HG03039 (cell line): Measurements from ENCODE around the gene FAM171A1.
"Not testable (repeated sequence)": the region's sequence is repeated elsewhere in the genome, so short reads cannot be mapped to it uniquely, and the experiment has no call there.

Experiments
- ATAC-seq: cut with Tn5 transposase; IDR thresholded peaks from one replicate; pipeline ENCODE4 v1.9.1; 2021; ENCODE audit warnings: mild to moderate bottlenecking, moderate library complexity; ENCODE audit not compliant: unreplicated experiment

FAM171A1 gene

GRCh38 chr10:15295537-15296325, 75.4 kb downstream of the FAM171A1 start:
- ATAC-seq: no peak

GRCh38 chr10:15293862-15294842, 76.9 kb downstream of the FAM171A1 start:
- ATAC-seq: no peak

DNA sequence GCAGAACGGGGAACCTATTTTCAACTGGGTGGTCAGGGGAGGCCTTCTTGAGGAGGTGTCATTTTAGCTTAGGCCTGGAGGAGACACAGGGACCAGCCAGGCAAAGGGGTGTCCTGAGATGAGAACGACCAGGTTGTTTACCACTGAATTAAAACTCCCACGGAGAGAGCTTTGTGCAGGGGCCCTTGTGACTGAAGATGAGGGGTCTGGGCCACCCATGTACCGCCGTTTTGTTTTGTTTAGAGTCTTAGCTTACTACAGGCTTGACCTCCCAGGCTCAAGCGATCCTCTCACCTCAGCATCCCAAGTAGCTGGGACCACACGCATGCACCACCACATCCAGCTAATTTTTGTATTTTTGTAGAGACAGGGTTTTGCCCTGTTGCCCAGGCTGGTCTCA, 80.4 kb downstream of the FAM171A1 start:
- no peak for ATAC-seq

GRCh38 chr10:15290150-15290549, 80.9 kb downstream of the FAM171A1 start:
- ATAC-seq: no peak

- no peak for ATAC-seq
Measured at GRCh38 chr10:15280974-15281373, 90.1 kb downstream of the FAM171A1 start.

DNA sequence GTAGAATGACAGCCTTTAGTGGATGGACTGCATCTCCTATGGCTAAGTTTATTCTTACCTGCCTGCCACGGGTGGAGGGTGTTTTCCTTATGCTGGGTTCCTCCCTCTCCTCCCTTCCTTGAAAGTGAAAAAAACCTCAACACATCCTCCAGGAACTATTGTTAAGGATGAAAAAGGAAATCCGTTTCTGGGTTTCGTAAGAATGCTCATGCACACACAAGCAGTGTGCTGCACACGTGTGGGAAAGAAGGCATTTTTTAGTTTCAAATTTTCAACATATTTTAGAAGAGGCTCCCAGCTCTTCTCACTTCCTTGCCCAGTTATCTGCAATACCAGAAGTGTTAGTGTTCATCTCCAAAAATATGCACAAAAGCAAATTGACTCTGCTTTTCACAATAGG, 90.6 kb downstream of the FAM171A1 start:
- no peak for ATAC-seq

- no peak for ATAC-seq
Measured at GRCh38 chr10:15279236-15279635, 91.9 kb downstream of the FAM171A1 start.

DNA sequence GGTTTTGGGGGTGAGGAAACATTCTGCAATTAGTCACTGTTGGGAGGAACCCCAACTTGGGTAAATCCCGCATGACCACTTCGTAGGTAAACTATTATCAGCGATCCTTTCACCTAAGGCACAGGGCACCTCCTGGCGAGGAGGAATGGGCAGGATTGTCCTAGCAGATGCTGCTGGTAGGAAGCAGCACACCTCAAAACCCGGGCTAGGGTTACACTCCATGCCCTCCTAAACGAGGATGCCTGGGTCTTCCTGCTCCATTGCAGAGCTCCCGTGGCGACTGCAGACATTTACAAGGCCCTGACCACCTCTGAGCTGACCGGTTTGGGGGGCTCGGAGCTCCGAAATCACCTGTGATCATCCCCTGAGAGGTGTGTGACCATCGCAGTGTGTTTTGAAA, 92.3 kb downstream of the FAM171A1 start:
- no peak for ATAC-seq

DNA sequence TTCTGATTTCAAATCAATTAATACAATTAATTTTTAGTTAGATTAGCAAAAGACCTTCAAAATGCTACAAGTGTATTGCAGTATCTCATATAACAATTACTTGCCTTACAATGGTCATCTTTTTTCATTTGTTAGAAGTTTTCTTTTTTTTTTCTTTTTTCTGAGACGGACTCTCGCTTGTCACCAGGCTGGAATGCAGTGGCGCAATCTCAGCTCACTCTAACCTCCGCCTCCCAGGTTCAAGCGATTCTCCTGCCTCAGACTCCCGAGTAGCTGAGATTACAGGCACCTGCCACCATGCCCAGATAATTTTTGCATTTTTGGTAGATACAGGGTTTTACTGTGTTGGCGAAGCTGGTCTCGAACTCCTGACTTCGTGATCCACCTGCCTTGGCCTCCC, 95.0 kb downstream of the FAM171A1 start:
- ATAC-seq: not testable (repeated sequence)

DNA sequence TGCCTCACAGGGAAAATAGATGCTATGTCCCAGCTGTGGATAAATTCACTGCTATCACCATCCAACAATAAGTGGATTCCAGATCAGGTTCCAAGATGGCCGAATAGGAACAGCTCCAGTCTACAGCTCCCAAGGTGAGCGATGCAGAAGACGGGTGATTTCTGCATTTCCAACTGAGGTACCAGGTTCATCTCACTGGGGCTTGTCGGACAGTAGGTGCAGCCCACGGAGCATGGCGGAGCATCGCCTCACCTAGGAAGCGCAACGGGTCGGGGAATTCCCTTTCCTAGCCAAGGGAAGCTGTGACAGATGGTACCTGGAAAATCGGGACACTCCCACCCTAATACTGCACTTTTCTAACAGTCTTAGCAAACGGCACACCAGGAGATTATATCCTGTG, 101.3 kb downstream of the FAM171A1 start:
- ATAC-seq: not testable (repeated sequence)

GRCh38 chr10:15267496-15267895, 103.6 kb downstream of the FAM171A1 start:
- no peak for ATAC-seq

- ATAC-seq: no peak
Measured at GRCh38 chr10:15266117-15266516, 105.0 kb downstream of the FAM171A1 start.

GRCh38 chr10:15265558-15265957, 105.5 kb downstream of the FAM171A1 start:
- ATAC-seq: no peak

- ATAC-seq: no peak
Measured at GRCh38 chr10:15265056-15265455, 106.0 kb downstream of the FAM171A1 start.

- no peak for ATAC-seq
Measured at GRCh38 chr10:15263657-15264323, 107.3 kb downstream of the FAM171A1 start.

DNA sequence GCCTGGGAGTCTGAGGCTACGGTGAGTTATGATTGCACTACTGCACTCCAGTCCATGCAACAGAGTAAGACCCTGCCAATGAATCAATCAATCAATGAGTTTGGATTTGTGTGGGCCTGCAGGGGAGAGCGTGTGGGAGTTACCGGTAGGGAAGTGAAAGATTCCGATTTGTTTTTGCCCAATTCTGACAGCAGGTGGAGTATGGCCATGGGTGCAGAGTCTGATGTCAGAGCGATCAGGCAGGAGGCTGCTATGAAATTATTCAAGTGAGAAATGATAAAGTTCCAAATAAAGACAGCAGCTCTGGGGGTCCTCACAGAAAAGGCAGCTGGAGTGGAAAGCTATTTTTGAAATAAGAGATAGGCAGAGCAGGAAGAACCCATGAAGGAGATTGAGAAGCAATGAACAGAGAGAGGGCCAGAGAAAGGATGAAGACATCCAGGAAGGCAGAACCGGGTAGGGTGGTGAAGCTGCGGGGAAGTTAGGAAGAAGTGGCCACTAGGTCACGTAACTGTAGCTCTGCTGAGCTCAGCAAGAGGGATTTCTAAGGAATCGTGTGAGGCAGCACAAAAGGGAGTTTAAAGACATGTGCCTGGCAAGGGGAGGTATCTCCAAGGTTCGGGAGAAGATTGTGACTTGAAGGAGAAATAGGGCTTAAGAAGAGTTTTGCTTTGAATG, 108.9 kb downstream of the FAM171A1 start:
- no peak for ATAC-seq

GRCh38 chr10:15259136-15259535, 112.0 kb downstream of the FAM171A1 start:
- no peak for ATAC-seq

GRCh38 chr10:15258255-15258654, 112.8 kb downstream of the FAM171A1 start:
- no peak for ATAC-seq

GRCh38 chr10:15255961-15256360, 115.1 kb downstream of the FAM171A1 start:
- no peak for ATAC-seq

DNA sequence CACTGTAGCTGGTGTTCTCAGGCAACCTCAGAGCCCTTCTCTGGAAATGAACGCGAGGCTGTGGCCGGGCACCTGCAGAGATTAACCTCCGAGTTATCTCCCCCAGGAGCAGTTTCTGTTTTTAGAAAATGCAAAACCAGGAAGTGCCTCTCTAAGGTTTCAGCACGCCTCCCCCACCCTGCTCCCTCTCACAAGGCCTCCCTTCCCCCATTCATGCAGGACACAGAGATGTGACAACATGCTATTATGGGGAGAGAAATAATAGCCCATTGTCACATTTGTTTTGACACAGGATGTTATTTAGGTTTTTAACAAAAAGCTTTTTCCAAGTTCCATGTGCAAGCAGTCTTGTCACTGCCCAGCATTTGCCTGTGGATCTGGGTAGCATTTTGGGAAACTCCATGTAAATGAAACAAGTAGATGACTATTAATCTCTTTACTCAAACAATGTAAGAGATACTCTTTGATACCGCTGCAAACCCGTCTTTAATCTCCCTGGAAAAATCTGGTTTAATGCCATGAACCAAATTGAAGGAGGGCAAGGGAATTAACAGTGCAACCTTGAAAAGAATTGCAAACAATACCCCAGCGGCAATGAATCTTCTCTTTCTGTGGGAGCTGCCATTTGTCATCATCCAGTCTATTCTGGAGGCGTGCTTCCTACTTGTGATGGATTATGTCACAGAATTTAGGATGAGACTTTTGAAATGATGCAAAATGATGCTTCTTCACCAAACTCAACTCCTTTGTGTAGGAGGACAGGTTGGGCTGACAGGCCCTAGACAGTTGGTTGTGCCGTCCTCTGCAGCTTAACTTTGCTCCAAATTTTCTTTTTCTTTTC, 116.1 kb downstream of the FAM171A1 start:
- no peak for ATAC-seq
